ENCODE results near the gene HCAR3.
"Not testable (repeated sequence)": the region's sequence is repeated elsewhere in the genome, so short reads cannot be mapped to it uniquely, and the experiment has no call there.

Gene HCAR3

DNA sequence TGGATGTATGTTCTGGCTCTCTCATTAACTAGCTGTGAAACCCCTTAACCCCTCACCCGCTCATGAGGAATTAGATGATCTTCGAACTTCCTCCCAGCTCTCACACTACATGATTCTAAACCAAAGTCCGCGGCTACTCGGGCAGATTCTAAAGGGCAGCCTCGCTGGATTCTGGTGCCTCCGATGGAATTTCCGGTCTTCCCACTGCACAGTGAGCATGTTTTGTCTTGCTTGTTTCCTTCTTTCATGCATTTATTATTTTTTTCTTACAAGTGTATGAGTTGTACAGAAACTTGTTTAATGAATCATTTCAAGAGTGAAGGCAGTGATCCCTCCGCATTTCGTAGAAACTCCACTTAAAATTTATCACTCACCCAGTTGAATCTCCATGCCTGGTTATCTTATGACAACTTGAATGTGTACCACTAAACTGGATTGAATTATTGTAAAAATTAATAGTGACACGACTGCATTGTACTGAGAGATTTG lies 4.5 kb upstream of the HCAR3 start:
- DNase-seq: no peak

DNA sequence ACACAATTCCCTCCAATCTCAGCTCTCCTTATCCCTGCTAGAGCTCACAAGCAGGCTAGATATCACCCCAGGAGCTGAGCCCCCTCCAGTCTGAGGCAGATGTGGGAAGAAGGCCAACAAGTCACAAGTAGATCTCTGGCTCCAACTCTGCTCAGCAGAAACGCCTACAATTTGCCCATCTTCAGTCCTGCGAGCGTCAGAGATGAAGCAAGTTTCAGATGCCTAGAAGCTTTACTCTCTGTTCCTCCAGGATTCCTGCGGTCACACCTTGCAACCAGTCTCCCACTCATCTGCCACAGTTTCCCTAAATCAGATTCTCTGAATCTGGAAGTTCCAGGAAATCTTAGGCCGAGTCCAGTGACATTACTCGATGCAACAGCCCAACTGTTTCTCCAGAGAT lies 1.4 kb downstream of the HCAR3 start:
- DNase-seq: not testable (repeated sequence)

DNA sequence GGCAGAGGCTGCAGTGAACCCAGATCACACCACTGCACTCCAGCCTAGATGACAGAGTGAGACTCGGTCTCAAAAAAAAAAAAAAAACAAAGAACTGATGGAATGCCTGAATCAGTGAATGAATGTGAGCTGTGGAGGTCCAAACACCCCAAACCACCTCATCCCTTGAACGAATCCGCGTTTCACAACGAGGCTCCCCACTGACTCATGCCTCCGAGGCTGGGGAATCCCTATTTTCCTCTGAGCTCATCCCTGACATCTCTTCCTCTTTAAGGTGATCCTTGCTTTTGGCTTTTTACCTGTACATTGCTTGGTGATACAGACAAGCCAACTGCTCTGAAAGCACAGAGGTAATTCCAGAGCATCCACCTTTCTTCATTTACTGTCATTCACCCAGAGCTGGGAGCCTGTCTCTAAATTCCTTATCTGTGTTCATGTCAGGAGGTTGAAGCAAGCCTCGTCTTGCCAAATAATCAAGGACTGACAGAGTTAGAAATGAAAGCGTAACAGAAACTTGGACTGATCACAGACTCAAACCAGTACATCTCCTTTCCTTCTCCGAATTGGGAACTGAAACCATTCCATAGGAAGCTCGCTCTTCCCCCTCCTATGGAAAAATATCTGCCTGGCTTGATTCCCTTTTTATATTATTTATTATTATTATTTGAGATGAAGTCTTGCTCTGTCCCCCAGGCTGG lies 3.0 kb downstream of the HCAR3 start:
- not testable (repeated sequence) for DNase-seq

DNA sequence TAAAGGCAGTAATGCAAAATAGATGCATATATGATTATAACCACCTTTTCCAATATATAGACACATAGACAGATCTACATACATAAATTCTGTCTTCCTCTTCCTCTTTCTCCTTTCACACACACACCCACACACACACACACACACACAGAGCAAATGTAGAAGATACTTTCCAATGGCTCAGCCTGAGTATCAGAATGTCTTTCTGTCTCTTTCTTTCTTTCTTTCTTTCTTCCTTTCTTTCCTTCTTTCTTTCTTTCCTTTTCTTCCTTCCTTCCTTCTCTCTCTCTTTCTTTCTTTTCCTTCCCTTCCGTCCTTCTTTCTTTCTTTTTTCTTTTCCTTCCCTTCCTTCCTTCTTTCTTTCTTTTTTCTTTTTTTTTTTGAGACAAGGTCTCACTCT lies 5.3 kb downstream of the HCAR3 start:
- not testable (repeated sequence) for DNase-seq

DNA sequence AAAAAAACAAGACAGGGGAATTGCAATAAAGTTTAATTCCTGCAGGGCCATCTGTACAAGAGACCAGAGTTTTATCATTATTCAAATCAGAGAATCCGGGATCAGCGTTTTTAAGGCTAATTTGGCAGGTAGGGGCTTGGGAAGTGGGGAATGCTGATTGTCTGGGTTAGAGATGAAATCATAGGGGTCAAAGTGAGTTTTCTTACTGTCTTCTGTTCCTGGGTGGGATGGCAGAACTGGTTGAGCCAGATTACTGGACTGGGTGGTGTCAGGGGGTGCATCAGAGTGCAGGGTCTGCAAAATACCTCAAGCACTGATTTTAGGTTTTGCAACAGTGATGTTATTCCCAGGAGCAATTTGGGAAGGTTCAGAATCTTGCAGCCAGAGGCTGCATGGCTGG lies 6.3 kb downstream of the HCAR3 start:
- DNase-seq: not testable (repeated sequence)

DNA sequence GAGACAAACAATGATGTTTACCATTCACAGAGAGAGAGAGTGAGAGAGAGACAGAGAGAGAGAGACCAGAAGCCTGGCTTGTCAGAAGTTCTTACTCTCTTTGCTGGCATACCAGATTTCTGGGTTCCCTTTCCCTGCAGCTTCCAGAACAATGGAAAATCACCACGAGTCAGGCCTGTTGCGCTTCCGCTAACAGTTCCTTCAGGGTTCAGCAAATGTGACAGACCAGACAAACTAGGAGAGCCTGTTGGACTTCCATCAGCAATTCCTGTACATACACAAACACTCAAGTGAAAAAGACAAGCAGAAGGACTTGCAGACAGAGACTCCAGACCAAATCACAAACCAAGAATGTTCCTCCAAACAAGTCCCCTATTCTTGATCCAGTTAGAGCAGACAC lies 7.3 kb downstream of the HCAR3 start:
- not testable (repeated sequence) for DNase-seq

DNA sequence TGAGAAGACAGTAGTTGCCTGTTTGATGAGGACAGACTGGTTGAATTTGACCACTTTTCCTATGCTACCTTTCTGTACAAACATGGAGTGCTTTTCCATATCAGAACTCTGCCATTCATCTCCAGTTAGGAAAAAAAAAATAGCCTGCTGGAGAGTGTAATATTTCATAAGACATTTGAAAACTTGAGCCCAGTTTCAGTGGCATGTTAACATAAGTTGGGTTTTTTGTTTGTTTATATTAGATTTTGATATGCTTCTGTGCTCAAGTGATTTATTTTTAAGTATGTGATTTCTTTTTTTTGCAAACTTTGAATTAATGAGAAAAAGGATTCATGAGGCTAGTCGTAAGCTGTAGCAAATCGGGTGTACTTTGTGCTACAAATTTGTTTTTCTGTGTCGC lies 12.8 kb downstream of the HCAR3 start:
- not testable (repeated sequence) for DNase-seq

DNA sequence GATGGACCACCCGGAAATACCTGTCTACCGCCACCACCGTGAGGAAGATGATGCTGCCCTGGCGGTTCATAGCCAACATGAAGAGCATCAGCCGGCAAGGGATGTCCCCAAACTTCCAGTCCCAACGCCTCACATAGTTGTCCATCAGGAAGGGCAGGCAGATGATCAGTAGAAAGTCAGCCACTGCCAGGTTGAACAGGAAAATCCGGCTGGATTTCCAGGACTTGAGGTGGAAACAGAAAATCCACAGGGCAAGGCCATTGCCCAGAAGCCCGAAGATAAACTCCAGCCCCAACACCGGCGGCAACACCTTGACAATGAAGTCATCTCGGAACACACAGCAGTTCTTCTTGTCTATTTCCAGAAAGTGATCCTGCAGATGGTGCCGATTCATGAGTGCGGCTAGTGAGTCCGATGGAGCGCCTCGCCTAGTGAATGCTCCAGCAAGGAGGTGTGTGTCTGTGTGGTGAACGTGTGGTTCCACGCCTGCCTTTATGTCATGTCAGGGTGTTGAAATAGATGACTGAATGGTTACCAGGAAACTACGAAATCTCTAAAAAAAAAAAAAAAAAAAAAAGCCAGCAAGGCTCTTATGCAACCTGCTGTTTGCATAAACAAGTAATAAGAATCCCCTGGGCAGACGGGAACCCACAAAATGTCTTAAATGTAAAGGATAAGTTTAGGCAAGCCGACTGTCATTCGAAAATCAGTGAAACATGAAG lies 13.6 kb downstream of the HCAR3 start, which contains the start of gene HCAR2:
TSS of gene HCAR2 (minus strand) at position 468 of the 722 bp plus-strand sequence. CDS start at position 394, 74 bp downstream.
- not testable (repeated sequence) for DNase-seq

DNA sequence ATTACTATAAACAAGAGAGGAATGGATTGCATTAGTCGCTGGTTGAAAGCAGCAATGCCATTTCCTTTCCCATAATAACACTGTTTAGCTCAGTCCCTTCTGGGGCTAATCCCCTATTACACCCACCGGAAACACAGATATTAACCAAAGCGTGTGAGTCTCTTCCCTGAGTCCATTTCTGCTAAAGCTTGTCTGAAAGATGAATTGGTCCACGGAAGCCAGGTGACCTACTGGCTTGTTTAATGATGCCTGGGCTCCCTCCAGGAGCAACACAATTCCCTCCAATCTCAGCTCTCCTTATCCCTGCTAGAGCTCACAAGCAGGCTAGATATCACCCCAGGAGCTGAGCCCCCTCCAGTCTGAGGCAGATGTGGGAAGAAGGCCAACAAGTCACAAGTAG lies 15.1 kb downstream of the HCAR3 start:
- DNase-seq: not testable (repeated sequence)

DNA sequence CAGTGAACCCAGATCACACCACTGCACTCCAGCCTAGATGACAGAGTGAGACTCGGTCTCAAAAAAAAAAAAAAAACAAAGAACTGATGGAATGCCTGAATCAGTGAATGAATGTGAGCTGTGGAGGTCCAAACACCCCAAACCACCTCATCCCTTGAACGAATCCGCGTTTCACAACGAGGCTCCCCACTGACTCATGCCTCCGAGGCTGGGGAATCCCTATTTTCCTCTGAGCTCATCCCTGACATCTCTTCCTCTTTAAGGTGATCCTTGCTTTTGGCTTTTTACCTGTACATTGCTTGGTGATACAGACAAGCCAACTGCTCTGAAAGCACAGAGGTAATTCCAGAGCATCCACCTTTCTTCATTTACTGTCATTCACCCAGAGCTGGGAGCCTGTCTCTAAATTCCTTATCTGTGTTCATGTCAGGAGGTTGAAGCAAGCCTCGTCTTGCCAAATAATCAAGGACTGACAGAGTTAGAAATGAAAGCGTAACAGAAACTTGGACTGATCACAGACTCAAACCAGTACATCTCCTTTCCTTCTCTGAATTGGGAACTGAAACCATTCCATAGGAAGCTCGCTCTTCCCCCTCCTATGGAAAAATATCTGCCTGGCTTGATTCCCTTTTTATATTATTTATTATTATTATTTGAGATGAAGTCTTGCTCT lies 16.4 kb downstream of the HCAR3 start:
- DNase-seq: not testable (repeated sequence)

DNA sequence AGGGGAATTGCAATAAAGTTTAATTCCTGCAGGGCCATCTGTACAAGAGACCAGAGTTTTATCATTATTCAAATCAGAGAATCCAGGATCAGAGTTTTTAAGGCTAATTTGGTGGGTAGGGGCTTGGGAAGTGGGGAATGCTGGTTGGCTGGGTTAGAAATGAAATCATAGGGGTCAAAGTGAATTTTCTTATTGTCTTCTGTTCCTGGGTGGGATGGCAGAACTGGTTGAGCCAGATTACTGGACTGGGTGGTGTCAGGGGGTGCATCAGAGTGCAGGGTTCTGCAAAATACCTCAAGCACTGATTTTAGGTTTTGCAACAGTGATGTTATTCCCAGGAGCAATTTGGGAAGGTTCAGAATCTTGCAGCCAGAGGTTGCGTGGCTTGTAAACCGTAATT lies 19.7 kb downstream of the HCAR3 start:
- DNase-seq: not testable (repeated sequence)

DNA sequence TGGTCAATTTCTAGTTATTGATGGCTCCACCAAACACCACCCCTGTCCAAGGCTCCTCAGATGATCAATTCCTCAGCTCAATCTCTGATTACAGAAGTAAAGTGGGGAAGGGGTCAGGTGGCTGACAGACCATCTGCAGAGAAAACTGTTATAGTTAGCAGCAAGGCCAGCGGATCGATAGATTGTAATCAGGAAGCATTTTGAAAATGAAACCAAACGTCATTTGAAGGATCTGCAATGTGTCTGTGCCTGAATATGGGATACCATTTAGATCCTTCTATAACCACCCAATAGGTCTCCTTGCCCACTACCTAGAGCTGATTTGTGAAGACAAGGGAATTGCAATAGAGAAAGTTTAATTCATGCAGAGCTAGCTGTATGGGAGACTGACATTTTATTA lies 25.0 kb downstream of the HCAR3 start:
- no peak for DNase-seq

DNA sequence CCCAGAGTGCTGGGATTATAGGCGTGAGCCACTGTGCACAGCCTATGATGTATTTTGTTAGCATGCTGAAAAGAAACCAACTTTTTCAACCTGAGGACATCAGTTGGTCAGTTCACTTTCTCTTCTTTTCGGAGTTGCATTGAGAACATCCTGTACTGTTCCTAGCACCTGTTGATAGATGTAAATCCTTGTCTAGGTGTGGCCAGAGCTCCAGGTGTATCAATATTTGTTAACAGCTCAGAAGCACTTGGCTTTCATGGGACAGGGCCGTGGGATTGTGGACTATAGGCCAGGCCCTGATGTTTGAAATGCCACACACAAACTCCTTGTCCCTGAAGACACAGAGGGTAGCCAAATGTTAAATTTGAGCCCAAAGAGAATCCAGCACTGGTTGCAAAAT lies 28.3 kb downstream of the HCAR3 start:
- DNase-seq: no peak

DNA sequence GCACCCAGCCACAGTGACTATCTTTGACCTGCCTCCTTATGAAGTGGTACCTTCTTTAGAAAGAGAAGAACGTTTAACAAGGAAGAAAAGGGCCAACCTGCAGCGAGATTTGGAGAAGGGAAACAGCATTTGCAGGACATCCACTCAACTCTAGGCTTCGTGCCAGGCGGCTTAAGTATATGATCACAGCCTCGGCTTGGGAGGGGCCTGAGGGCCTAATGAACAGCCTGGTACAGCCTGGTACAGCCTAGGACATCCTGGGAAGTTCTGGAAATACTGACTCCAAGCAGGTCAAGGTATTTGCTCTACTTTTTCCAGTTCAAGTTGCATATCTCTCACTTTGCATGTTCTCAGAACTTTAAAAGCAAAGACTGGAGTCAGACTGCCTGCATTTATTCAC lies 29.5 kb downstream of the HCAR3 start:
- DNase-seq: no peak

DNA sequence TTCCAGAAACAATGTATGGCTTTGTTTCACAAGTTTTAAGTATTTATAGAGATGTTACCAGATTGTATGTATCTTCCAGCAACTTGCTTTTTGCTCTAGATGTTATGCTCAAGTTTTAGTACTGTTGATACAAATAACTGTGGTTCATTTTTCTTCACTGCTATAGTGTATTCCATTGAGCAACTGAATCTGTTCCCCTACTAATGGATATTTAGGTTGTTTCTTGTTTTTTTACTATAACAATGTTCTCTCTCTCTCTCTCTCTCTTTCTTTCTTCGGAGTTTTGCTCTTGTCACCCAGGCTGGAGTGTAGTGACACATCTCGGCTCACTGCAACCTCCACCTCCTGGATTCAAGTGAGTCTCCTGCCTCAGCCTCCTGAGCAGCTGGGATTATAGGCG lies 30.1 kb downstream of the HCAR3 start:
- no peak for DNase-seq

DNA sequence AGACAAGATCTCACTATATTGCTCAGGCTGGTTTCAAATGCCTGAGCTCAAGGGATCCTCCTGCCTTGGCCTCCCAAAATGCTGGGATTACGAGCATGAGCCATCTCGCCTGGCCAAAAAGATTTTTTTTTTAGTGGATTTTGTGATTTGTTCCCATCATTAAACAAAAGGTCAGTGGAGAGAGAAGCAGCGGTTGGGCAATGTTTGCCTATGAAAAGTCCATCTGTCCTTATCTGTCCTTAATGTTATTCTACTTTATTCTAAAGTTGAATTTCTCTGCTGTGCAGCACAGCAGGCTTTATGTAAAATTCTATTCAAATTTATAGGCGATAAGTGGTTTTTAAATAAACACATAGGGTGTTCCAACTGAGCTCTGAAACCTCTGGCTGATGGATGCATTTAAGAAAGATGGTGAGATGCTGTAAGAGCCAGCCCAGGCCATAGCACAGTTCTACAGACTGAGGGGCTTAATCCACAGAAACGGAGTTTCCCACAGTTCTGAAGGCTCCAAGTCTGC lies 32.3 kb downstream of the HCAR3 start:
- DNase-seq: no peak

DNA sequence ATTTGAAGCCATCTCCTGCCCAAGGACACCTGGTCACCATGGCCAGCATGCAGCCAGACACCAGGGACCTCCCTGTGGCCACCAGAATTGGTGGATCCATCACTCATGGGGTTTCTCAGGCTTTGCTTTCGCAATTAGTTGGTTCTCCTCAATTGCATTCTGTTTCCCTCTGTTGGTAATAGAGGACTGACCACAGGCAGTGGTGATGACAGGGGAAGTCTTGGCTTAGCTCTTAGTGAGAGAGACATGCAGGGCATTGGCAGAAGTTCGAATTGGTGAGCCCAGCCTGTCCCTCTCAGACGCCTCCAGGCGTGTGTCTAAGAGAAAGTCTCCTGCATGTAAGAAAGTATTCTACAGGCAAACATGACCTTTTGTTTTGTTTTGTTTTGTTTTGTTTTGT lies 34.8 kb downstream of the HCAR3 start:
- no peak for DNase-seq

DNA sequence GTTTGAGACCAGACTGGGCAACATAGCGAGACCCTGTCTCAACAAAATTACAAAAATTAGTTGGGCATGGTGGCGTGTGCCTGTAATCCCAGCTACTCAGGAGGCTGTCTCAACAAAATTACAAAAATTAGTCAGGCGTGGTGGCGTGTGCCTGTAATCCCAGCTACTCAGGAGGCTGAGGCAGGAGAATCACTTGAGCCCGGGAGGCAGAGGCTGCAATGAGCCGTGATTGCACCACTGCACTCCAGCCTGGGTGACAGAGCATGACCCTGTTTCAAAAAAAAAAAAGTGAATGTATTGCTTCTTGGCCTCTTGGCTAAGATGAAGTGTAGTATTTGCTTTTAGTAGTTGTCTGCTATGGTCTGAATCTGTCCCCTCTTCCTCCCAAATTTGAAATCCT lies 35.6 kb downstream of the HCAR3 start:
- not testable (repeated sequence) for DNase-seq

DNA sequence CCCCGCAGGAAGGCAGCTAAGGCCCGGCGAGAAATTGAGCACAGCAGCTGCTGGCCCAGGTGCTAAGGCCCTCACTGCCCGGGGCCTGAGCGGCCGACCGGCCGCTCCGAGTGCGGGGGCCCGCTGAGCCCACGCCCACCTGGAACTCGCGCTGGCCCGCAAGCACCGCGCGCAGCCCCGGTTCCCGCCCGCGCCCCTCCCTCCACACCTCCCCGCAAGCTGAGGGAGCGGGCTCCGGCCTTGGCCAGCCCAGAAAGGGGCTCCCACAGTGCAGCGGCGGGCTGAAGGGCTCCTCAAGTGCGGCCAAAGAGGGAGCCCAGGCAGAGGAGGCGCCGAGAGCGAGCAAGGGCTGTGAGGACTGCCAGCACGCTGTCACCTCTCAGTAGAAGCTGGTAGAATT lies 39.8 kb downstream of the HCAR3 start:
- DNase-seq: not testable (repeated sequence)

DNA sequence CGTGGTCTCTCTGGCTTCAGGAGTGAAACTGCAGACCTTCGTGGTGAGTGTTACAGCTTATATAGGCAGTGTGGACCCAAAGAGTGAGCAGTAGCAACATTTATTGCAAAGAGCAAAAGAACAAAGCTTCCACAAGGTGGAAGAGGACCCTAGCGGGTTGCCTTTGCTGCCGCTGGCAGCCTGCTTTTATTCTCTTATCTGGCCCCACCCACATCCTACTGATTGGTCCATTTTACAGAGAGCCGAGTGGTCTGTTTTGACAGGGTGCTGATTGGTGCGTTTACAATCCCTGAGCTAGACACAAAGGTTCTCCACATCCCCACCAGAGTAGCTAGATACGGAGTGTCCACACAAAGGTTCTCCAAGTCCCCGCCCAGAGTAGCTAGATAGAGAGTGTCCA lies 40.6 kb downstream of the HCAR3 start:
- DNase-seq: not testable (repeated sequence)

DNA sequence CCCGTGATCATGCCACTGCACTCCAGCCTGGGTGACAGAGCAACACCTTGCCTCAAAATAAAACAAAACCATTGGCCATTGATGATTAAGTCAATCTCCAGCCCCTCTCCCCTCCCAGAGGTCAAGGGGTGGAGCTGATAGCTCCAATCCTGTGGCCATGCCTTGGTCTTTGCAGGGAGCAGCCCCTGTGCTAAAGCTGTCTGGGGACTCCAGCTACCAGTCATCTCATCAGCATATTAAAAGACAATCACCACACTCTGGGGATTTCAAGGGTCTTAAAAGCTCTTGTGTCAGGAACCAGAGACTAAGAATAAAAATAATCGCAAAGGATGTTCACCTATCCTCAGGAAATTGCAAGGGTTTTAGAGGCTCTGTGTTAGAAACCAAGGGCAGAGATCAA lies 44.1 kb downstream of the HCAR3 start:
- no peak for DNase-seq

DNA sequence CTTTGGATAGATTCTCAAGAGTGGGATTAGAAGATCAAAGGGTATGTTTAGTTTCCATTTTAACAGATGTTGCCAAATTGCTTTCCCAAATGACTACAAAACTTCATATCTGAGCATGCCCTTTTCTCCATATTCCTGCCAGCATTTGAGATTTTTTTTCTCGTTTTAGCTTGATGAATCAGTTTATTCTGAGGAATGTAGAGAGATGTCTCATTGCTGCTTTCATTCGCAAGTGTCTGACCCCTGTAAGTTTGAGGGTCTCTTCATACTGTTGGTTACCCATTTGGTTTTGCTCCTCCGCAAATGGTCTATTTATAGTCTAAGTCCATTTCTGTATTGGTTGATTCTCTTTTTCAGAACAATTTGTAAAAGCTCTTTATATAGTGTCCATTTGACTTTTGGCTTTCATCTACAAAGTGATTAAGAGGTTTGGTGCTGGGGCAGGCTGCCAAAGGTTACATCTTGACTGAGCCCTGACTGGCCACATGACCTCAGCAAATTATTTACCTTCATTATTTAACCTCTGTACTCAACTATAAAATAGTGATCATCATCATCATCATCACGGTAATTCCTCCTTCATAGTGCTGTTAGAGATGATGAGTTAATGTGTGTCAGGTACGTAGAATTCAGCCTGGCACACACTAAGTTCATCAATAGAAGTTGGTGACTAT lies 47.1 kb downstream of the HCAR3 start:
- no peak for DNase-seq

DNA sequence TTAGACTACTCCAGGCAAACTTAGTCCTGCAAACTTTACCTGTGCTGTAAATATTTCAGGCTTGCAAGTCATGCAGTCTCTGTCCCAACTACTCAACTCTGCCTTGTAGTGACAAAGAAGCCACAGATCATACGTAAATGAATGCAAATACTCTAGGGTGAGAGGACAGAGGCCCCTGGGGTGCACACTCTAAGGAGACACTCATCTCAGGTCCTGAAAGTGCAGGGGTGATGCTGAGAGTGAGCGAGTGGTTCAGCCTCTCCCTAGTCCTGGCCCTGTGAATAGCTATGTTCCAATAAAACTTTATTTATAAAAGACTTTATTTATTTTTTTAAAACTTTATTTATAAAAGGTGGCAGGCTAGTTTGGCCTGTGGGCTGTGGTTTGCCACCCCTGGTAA lies 48.3 kb downstream of the HCAR3 start:
- no peak for DNase-seq
